Raji (cell line): ENCODE data around the gene CDON.

Experiments
- POLR2A ChIP-seq: IDR thresholded peaks from 2 replicates; pipeline ENCODE4 v1.6.1; 2011; ENCODE audit warnings: low read depth, low read length, control low read depth; ENCODE audit not compliant: insufficient read depth

Gene CDON

DNA sequence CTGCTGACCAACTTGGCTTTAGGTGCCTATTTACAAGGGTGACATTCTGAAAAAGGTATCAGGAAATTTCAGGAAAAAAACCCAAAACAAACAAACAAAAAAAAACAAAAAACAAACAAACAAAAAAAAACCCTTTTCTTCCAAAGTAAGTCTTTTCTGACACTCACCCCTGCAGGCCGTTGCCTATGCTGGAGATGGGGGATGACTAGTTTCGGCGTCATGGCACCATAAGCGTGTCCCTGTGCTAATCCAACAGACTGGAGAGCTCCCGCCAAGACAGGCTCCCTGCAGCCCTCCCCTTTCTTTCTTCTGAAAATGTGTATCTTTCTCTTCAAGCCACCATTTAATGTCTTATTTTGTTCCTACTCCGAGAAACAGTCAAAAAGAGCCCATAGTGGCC is 103.2 kb downstream of the CDON start:
- no peak for TF ChIP-seq POLR2A

DNA sequence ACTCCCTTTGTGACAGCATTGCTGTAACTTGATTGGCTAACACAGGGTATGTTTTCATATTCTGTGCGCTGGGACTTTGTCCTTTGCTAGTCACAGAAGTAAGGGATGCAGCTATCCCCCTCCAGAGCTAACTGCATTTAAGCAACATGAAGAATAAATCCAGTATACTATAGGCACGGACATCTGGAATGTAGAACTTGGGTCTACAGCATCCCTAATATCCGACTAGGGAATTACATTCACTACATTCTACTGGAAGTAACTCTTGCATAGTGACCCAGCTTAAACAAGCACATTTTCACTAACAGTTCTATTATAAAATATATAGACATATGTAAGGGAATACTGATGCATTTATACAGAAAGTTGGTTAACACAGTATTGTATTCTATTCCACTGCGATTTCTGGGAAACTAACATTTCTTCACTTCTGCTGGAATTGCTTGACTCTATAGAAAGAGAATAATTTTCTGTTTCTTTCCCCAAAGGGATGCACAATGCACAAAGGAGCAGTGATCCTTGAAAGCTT is 103.7 kb downstream of the CDON start:
- no peak for TF ChIP-seq POLR2A

DNA sequence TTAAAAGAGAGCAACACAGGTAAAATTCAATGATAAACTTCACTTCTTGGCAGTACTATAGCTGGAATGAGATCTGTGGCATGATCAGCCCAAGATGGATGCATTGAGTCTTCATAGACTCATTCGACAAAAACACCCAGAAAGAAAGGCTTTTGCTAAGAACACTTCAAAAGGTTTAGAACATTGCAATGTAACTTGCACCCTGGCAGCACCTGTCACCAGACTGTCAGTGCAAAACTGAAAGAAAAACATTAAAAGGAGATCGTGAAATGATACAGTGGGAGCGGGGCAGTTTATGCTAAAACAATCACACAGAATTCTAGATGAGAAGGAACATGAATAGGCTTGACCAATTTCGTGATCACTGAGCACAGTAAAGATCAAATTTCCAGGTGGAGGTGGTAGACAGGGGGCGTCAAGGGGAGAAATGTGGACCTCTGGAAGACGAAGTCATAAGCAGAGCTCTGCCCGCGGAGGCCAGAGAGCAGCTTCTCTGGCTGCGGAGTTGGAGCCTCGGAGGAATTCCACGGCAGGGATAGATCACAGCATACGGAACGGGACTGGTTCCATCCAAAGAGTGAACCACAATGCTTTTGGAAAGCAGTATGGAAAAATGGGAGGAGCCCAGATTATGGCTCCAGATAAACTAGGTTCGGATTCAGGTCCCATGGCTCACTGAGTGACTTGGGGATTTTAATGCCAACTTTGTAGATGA is 104.9 kb downstream of the CDON start:
- no peak for TF ChIP-seq POLR2A

DNA sequence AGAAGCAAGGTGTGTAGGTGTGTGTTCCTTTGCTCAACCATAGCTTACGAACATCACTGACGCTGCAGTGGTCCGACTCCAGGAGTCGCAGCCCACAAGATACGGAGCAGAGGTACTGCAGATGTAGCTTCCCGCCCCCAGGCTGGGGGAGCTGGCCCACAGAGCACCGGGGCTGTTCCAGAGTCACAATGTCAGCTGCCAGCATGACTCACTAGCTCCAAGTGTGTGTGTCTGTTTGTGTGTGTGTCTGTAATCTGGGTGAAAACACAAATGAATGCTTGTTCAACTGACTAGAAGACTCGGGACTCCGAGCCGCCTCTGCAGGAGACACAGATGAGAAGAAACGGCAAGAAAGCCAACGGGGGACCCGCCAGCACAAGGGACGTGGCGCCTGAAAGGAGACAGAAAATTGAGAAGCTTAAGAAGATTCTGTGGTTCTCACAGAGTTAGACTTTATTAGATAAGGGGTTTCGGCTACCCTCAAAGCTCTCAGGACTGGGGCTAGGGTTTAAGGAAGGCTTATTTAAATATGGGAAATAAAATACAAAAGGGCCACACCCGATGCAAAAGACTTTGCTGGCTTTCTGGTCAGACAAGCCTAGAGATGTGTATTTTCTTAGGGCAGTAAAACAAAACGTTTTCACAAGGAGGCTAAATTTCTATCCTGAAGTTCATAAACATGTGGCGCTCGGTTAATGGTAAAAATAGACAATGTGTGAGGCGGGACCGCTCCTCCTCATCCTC is 106.1 kb downstream of the CDON start:
- TF ChIP-seq POLR2A = no peak

DNA sequence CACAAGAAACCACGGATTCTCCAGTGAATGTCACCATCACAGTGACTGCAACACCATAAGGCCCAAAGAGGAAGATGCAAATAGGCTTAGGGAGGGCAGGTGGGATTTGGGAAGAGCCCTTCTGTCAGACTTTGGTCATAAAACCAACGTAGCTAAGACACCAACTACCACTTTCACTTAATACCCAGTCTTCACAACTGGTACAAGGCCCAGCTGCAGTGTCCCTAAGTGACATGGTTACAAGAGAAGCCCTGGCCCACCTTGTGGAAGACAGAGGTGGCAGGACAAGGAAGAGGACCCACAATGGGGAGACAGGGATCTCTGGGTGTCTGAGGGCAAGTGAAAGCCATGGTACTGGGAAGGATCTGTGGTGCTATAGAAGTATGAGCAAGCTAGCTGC is 106.8 kb downstream of the CDON start:
- TF ChIP-seq POLR2A = no peak

DNA sequence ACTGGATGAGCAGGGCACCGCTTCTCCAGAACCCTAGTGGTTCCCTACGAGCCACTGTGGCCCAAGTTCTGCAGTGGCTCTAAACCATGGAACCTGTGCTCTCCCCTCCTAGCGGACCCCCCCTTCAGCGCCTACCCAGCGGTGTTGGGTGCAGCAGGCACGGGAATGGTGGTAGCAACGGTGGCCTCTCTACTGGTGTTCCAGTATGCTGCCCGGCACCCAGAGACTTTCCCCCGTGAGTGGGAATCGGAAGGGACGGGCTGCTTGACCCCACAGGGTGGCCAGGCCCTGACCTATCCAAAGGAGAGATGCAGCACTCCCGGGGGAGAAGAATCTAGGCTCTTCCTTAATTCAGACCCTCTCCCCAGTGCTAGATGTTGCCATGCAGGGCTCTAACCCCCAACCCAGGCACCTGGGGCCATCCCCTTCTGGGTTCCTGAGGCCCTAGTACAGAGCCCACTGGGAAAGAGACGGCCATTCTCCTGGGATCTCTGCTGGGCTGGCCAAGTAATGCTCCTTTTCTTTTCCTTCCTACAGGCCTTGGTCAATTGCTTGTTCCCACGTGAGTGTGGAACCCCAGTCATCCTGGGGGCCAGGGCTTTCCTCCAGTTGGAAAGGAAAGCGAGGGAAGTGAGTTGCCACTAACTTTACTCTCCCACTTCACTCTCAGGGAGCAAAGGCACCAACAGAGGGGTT is 107.6 kb downstream of the CDON start:
- no peak for TF ChIP-seq POLR2A

DNA sequence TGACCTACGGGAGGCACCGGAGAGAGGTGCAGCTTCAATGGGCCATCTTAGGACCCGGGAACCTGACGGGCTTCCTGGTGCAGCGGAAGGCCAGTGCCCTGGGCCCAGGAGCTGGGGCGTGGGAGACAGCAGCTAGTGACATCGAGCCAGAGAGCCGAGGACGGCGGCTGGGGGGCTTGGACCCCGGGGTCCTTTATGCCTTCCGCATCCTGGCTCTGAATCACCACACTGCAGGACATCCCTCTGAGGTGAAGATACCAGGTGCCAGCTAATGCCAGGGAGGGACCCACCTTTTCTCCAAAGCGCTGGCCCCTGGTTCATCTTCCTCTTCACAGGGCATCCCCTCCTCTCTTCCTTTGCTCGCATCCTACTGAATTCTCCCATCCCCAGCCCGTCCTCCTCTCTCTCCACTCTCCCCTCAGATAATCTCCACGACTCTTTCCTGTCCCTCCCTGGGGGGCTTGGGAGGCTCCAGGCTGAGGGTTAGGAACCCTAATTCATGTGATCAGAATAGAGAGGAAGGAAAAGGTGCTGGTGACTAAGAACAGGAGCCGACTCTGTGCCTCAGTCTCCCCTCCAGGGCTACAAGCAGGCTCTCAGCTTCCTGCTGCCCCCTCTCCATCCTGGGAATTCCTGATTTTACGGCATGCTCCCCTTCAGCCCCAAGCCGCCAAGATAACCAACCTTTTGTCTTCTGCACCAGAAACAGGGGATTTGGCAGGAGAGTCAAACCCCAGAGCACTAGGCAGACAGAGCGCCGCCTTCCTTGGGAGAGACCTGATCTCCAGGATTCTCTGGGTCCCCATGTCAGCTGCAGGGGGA is 108.3 kb downstream of the CDON start:
- no peak for TF ChIP-seq POLR2A

DNA sequence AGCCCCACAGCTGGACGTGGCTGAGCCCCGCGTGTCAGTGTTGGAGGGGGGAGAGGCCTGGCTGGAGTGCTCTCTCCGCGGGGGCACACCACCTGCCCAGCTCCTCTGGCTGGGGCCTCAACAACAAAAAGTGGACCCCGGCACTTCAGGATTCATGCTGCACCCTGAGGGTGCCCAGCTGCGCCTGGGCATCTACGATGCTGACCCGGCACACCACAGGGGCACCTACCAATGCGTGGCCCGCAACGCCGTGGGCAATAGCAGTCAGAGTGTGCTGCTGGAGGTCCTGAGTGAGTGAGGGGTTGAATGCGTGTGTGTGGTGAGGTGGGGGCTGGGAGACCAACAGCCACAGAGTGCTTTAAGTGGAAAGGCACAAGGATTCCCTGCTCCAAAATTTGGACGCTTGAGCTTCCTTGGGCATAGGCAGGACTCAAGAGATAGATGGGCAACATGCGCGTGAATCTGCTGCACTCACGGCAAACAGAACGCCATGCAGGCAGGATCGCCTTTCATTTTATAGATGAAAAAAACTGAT is 109.2 kb downstream of the CDON start:
- no peak for TF ChIP-seq POLR2A

DNA sequence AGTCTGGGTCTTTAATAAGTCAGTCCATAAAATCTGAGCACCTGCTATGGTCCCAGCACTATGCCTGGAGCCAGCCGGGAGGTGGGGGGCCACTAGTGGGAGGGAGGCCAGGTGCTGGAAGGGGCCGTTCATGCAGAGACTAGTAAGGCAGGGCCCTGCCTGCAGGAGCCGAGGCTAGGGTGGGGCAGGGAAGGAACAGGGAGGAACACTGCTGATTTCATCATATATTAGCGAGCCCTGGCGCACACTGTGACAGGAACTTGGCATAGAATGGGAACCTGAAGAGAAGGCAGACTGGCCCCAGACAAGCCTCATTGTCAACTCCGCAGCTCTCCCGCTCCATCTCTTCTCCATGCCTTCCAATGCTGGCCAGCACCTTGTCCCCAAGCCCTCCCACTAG is 109.7 kb downstream of the CDON start:
- TF ChIP-seq POLR2A = no peak

DNA sequence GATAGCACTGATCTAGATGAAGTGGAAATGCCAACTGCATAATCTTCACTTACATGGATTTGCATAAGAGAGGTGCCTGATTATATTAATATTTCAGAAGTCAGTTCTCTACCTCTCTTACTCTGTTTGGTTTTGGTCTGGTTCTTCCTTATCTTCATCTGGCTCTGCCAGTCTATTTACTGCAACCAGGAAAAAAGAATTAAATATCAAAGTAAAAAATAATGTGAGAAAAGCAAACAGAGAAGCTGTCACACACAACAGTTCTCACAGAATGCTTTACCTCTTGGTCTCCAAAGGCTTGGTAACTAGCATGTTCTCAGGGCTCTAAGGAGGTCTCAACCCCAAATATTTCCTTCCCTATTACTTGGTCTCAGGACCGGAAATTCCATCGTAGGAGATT is 110.1 kb downstream of the CDON start:
- no peak for TF ChIP-seq POLR2A

DNA sequence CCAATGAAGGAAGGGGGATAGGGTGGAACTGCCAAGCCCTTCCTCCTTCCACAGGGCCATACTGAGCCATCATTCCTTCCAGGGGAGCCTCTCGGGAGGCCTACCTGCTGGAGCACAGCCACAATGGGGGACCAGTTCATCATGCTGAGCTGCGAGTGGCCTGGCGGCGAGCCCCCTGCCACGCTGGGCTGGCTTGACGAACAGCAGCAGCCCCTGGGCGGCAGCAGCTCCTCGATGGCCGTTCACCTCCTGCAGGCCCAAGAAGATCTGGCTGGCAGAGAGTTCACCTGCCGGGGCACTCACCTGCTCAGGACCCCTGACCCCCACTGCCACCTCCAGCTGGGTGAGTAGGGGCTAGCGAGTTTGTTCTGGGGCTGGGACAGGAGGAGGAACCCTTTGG is 110.9 kb downstream of the CDON start:
- no peak for TF ChIP-seq POLR2A

DNA sequence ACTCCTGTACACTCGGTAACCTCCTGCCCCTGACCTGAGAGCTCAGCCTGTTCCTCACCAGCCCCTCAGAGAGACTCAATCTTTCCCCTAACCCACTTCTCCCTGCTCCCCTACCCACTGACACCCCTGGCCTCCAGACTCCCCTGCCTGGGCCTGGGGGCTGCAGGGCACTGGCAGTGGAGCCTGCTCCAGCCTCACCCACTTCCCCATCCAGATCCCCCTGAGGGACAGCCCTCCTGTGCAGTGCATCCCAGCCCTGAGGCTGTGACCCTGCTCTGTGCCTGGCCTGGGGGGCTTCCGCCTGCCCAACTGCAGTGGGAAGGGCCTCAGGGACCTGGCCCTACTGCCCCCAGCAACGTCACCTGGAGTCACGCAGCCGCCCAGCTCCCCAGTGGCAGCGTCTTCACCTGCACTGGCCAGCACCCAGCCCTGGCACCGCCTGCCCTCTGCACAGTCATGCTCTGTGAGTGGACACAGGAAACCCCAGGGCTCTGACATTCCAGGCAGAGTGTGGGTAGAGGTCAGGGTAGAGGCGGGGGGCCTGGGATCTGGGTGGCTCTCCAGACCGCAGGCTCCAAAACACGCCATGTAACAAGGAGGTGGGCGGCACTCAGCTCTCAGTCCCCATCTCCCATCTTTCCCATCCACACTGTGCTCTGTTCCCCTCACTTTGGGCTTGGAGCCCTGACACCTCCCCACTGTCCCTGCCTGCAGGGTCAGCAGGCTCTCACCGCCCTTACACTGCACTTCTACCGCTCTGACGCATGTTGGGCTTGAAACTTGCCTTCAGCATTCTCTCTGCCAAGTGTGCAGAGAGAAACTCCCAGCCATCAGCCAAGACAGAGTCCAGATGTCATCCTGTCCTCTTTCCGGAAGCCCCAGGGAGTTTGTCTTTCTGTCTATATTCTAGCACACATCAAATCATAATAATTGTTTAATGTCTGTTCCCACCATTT is 111.7 kb downstream of the CDON start:
- no peak for TF ChIP-seq POLR2A

DNA sequence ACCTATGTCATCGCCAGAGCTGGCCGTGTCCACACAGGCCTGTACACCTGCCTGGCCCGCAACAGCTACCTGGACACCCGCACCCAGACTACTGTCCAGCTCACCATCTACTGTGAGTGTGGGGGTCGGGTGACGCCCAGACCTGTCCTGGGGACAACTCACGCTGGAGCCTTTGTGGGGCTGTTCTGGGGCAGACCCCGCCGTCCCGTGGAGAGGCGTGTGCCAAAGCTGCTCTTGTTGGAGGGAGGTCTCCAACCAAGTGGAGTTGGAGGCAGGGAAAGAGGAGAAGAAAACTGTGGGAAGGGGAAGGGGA is 112.5 kb downstream of the CDON start:
- no peak for TF ChIP-seq POLR2A
